Inflammatory macrophage treated with lipopolysaccharide for 1 hour (primary cell): ENCODE data around the gene GPR78.
A peak's percentile ranks its signal among the peaks of the same experiment; 100 is the strongest.

Experiments
- DNase-seq, 2 donors: peaks; one replicate each; pipeline ENCODE4 v3.0.0-alpha.2; 2020 to 2022

The GPR78 gene

DNA sequence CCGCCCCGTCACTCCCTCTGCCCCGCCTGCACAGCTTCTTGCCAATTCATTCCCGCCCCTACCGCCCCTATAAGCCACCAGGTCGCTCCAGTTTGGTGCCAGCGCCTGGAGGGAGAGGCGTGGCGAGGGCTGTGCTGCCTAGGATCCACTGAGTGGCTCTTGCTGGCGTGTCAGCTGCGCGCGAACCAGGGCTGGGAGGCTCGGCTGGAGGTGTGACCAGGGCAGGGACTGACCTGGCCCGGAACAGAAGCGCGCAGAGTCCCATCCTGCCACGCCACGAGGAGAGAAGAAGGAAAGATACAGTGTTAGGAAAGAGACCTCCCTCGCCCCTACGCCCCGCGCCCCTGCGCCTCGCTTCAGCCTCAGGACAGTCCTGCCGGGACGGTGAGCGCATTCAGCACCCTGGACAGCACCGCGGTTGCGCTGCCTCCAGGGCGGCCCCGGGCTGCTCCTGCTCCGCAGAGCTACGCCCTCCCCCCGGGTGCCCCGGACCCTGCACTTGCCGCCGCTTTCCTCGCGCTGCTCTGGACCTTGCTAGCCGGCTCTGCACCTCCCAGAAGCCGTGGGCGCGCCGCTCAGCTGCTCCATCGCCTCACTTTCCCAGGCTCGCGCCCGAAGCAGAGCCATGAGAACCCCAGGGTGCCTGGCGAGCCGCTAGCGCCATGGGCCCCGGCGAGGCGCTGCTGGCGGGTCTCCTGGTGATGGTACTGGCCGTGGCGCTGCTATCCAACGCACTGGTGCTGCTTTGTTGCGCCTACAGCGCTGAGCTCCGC is at the start of gene GPR78:
Gene GPR78, plus strand, starts transcription at position 72 of the 773 bp plus-strand sequence. Its CDS starts 591 bp downstream, at position 663.
- DNase-seq: peak in 1 of 2 donors; percentile 18

DNA sequence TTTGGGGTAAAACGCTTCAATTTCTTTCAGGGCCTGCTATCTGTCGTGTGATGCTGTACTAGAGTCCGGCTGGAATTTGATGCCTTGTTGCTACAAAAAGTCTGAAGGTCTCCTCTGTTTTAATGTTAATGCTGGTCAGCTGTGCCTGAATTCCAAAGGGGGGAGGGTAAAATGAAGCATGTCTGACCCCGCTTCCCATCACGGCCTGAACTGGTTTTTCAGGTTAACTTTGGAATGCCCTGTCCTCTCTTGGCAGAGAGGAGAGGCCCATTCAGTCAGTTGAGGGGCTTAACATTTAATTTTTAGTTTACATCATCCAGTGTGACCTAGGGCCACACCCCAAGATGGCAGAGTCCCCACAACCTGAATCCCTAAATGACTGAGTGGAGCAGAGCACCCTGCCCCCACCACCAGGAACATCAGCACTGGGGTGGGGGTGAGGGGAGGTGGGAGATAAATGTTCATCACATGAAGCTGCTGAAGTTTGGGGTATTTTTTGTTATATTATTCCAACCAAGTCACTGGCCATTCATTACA is 47.9 kb upstream of the GPR78 start:
- DNase-seq: no peak

GRCh38 chr4:8533274-8533865 is 46.8 kb upstream of the GPR78 start:
- DNase-seq: no peak

DNA sequence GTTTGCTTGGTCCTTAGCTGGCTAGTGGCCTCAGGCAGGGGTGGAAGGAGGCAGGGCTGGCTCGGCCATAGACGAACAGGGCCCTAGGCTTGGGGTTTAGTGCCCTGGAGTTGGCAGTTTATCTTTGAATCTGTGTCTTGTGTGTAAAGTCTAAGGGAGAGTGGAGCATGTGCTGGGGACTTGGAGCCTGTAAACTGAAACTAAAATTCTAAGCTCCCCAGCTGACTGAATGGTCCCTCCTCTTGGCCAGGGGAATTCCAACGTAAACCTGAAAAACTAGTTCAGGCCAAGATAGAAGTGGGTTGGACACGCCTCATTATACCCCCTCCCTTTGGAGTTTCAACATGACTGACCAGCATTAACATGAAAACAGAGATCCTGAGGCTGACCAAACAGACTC is 46.1 kb upstream of the GPR78 start:
- DNase-seq: no peak

- no peak for DNase-seq
These were observed 45.6 kb upstream of the GPR78 start for GRCh38 chr4:8534611-8535010.

DNA sequence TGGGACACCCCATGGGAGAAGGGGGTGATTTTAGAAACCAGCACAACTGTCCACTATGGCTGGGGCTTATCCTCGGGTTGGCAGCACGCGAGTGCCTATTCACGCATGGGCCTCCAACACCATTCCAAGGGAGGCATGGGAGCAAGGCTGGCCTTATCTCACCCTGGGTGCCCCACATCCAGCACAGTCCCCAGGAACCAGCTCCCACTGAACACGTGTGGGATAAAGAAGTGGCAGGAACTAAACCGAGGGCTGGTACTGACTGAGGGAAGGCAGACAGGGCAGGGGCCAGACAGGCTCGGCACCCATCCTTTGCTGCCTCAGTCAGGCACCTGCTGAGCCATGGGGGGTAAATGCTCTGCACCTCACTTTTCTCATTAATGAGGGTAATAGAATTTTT is 43.7 kb upstream of the GPR78 start:
- DNase-seq: no peak

DNA sequence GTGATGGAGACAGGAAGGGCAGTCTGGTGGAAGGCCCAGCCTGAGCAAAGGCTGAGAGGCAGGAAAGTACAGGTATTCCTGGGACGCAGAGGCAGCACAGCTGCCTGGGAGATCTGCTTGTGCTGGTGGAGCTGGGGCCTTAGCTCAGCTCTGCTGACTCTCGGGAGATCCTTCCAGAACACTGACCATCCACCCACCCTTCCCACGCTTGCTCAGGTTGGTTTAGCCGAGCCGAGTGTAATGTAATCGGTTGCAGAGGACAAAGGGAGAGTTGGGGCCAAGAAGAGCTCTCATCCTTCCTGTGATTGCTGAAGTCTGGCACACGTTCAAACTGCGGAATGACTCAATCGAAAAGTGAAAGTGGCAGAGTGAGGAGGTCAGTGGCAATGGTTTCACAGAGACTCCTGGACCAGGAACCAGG is 43.1 kb upstream of the GPR78 start:
- DNase-seq: peak; percentile 4 to 15

DNA sequence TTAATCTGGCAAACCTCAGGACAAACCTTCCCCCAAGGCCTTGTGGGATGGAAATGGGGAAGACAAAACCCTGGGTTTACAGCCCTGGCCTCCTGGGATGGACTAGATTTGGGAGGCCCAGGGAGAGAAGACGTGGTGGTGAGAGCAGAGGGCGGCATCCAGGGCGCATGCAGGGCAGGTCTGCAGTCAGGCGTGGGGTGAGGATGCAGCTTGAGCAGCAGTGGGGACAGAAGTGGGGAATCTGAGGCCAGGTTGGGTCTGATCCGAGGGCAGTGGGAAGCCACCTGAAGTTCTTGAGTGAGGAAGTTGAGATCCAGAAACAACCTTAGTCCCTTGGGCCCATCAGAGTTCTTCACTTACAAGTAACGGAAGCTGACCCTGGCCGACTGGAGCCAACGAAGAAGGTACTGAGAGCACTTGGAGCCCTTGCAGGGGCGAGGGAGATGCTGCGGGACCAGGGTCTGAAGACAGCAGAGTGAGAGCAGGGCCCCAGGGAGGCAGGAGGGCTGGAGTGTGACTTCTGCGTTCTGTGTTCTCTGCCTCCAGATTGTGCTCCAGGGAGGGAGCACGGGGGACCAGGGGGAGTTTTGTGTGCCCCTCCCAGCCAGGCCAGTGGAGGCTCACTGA is 42.0 kb upstream of the GPR78 start:
- no peak for DNase-seq

DNA sequence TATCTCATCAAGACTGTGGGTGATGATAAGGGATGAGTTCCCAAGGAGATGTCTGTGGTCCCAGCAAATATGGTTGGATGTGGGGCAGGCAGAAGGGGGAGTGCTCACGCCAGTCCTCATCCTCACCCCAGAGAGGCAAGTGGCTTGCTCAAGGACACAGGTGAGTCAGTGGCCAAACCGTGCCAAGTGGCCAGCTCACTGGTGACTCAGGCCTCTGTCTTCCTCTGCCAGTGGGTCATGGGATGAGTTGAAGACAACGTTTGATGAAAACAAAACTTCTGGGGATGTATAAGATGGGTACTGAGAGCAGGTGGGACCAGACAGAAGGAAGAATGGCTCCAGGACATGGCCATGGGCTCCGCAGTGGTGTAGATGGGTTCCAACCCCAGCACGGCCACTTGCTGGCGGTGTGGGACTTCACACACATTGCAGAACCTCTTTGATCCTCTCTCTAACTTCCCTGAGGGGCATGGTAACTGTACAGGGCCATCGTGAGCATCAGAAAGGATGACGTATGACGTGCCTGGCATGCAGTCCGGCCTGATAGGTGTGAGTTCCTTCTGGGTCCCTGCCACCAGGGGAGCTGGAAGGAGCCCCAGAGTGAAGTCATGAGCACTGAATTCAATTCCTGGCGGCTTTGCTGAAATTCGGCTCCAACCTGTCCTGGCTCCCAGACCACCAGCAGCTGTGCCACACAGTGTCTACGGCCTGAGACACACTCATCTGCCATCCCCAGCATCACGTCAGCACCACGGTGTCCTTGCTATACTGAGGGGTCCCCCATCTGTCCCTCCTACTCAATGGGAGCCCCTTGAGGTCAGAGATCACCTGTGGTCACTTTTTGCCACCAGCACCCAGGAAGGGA is 41.3 kb upstream of the GPR78 start:
- no peak for DNase-seq

DNA sequence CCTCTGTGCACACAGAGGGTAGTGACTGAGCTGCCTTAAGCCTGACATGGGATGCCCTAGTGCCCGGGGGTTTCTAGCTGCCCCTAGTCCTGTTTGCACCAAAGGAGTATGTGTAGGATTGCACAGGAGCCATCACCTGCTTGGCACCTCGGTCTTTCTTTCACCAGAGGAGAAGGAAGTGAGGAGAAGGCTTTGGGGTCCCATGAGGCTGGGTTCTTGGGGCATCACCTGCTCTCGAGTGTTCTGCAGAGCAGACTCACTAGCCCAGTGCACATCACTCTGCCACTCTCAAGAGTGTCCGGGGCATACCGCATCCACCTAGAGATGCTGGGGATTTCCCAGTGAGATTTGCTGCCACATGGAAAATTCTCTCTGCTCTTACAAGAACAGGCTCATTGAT is 40.5 kb upstream of the GPR78 start:
- no peak for DNase-seq

GRCh38 chr4:8540072-8540471 is 40.1 kb upstream of the GPR78 start:
- DNase-seq: peak in 1 of 2 donors; percentile 2

- no peak for DNase-seq
These were observed 39.6 kb upstream of the GPR78 start for GRCh38 chr4:8540586-8540985.

GRCh38 chr4:8540991-8541390 is 39.2 kb upstream of the GPR78 start:
- no peak for DNase-seq

DNA sequence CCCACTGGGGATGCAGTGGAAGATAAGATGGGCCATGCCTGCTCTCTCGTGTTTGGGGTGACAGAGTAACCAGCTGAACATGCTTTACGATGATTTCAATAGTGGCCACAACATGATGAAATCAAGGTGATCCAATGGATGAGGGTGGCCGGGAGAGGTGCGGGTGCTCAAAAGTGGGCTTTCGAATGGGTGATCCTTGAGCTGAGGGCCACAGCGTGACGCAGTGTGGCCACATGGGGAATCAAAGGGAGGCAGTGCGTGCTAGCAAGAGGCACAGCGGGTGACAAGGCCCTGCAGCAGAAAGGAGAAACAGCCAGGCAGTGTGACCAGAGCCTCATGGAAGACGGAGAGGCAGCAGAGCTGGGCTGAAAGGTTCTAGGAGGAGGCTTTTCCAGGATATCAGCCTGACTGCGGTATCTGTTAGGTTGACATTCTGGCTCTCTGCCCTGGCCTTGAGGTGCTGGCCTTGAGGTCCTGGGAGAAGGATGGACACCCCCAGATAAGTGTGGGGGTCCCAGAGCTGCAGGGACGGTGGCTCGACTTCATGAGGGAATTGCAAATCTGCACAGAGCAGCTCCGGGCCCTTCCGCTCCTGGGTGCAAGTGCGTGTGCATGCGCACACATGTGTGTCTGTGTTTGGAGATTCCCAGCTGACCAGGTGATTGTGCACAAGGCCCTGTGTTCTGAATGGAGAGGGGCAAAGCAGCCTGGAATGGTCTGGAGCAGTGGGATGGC is 38.0 kb upstream of the GPR78 start:
- DNase-seq: no peak

DNA sequence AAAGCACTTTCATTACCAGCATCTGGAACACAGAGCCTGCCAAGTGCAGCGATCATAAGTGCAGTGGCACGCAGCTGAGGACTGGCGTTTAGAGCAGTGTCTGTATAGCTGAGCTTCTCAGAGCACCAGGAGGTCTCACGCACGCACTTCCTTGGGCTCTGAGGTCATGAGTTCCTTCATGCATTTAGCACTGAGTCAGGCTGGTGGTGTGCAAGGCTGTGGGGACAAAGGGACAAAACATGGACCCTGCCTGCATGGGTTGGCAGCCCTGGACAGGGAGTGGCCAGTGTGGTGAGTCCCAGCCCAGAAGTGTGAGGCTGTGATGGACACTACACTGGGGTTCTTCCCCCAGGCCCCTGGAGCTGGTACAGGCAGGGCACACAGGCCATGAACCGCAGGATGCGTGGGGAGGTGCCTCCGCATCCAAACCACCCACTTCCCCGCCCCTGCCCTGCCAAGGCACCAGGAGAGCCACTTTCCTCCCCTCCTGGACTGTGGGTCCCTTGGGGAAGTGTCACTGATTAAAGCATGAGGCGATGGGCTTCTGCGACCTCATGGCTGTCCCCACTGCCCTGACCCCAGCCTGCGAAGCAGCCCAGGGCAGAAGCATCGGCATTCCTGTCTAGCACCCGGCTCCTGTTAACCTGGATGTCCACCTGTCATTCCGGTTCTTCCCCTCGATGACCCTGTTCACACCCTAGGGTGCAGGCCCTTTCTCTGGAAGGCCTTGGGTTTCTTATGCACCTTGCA is 37.2 kb upstream of the GPR78 start:
- no peak for DNase-seq

DNA sequence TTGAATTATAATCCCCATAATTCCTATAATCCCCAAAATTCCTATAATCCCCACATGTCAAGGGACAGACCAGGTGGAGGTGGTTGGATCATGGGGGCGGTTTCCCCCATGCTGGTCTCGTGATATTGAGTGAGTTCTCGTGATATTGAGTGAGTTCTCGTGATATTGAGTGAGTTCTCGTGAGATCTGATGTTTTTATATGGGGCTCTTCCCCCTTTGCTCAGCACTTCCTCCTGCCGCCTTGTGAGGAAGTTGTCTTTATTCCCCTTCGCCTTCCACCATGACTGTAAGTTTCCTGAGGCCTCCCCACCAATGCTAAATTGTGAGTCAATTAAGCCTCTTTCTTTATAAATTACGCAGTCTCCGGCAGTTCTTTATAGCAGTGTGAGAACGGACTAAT is 36.6 kb upstream of the GPR78 start:
- DNase-seq: no peak

- no peak for DNase-seq
These were observed 35.9 kb upstream of the GPR78 start for GRCh38 chr4:8544282-8544681.

DNA sequence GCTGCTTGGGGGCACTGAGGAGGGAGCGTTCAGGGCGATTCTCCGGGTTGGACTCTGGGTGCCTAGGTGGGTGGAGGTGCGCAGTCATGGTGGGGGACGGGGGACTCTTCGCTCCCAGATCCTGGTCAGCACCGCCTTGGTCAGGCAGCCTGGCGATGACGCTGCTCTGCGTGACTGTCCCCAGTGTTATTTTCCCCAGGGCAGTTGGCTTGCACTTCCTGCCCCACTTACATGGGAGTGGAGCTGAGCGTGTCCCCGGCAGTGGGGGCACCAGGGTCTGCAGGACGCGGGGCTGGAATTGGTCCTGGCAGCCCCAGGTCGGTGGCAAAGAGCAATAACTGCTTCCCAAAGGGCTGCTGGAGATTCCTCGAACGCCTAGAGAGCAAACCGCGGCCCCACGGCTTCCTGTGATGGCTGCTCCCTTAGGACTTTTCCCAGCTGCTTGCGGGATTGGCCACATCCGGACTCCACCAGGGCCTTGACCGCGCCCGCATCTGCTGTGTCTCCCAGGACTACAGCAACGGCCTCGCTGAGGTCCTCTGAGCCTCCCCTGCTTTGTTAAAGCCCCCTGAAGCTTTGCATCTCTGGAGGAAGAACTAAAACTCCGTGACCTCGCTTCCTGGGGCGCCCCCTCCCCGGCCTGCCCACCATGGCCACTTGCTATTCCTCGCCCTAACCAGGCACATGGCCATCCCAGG is 35.3 kb upstream of the GPR78 start:
- DNase-seq: no peak

DNA sequence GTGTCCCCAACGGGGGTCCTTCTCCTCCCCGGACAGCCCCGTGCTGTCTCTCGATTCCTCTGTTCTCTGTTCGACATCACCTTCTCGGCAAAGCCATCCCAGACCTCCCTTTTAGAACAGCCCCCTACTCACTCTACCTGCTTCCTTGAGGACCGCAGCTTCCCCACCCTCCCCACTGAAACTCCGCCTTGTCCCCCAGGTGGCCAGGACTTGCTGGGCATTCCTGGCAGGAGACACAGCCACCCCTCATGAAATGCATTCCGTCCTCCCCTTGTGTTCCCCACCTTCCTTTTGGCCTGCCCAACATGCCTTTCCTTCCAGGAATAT is 34.8 kb upstream of the GPR78 start:
- no peak for DNase-seq

DNA sequence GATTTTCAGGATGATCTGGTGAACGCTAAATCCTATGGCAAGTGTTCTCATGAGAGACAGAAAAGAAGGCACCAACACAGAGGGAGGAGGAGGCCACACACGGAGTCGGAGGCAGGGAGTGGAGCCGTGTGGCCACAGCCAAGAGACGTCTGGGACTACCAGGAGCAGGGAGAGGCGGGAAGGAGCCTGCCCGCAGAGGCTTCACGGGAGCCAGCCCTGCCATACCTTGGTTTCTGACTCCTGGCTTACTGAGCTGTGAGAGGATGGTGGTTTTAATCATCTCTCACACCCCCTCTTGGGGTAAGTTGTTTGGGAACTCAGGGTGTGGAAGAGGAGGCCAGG is 33.5 kb upstream of the GPR78 start:
- no peak for DNase-seq
